ENCODE data around the gene TRIM44. TPM values are rescaled to one million over a fixed set of nuclear protein-coding genes. Genes with fewer than 3 reads are reported as not detected.

Gene TRIM44
- total RNA-seq, 3 donors from 2014 or later (not counting 1 experiment from before 2014, with no cell fraction given), result 47.0 to 62.6 (median 51.9) TPM

- peaks cover 11% of the 10 kb centered on the region for H3K4me1 ChIP-seq (ENCODE audit: control insufficient read depth, insufficient read depth, low read length)
- no peak overlapping the region for H3K4me3 ChIP-seq (ENCODE audit: low read length)
- ATAC-seq (no peak), DNase-seq (no peak)
- no peaks in the 10 kb centered on the region for H3K27me3 ChIP-seq (ENCODE audit: control insufficient read depth, insufficient read depth, low read length)
- H3K9me3 ChIP-seq (ENCODE audit: control insufficient read depth, insufficient read depth, low read length), result no peaks in the 10 kb centered on the region
- no peaks in the 10 kb centered on the region for H3K36me3 ChIP-seq (ENCODE audit: control insufficient read depth, insufficient read depth, low read length)
- TF ChIP-seq, protein P1, sequence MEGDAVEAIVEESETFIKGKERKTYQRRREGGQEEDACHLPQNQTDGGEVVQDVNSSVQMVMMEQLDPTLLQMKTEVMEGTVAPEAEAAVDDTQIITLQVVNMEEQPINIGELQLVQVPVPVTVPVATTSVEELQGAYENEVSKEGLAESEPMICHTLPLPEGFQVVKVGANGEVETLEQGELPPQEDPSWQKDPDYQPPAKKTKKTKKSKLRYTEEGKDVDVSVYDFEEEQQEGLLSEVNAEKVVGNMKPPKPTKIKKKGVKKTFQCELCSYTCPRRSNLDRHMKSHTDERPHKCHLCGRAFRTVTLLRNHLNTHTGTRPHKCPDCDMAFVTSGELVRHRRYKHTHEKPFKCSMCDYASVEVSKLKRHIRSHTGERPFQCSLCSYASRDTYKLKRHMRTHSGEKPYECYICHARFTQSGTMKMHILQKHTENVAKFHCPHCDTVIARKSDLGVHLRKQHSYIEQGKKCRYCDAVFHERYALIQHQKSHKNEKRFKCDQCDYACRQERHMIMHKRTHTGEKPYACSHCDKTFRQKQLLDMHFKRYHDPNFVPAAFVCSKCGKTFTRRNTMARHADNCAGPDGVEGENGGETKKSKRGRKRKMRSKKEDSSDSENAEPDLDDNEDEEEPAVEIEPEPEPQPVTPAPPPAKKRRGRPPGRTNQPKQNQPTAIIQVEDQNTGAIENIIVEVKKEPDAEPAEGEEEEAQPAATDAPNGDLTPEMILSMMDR (IDR thresholded peaks at IDR 0.05), result no peak
- no peaks in the 10 kb centered on the region for H3K9me3 Mint-ChIP-seq
- peaks cover 54 to 84% of the 10 kb centered on the region in 2 donors for H3K4me1 Mint-ChIP-seq
- H3K27me3 Mint-ChIP-seq (ENCODE audit: low read depth in 2 of 2), result no peaks in the 10 kb centered on the region
- H3K27ac ChIP-seq (ENCODE audit: low read length), result no peak overlapping the region
- no peak overlapping the region for H3K27ac Mint-ChIP-seq
- H3K4me3 Mint-ChIP-seq, result no peak overlapping the region
- intact Hi-C loops (cut with micrococcal nuclease), result no loop called here
- no peaks in the 10 kb centered on the region for H3K36me3 Mint-ChIP-seq
Measured at GRCh38 chr11:35786188-35786587, 123.6 kb downstream of the TRIM44 start.

DNA sequence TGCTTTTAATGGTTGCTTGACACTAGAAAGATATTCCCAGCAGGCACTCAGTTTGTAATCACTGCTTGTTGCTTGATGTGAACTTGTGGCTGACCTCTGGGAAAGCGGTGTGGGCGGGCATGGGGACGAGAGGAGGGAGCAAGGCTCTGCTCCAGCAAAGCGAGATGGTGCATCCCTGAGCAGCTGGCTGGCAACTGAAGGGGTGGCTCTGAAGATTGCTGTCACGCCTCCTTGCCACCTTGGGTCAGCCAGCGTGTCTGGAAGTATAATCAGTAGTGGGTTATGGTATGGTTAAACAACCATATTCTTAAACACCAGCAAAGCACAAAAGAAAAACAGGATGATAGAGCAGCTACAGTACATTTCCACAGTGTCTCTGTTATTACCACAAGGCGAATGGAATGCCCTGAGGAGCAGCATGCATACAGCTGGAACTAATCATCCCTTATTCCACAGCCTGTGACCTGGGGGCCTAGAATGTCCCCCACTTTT is 124.5 kb downstream of the TRIM44 start:
- intact Hi-C loops (cut with micrococcal nuclease), result no loop called here
- Mint-ChIP-seq H3K4me1 (peaks cover 53 to 82% of the 10 kb centered on the region in 2 donors), H3K9me3 (no peaks in the 10 kb centered on the region), H3K27ac (no peak overlapping the region), H3K4me3 (no peak overlapping the region), H3K27me3 (ENCODE audit: low read depth in 2 of 2) (no peaks in the 10 kb centered on the region), H3K36me3 (no peaks in the 10 kb centered on the region)
- no peaks in the 10 kb centered on the region for H3K9me3 ChIP-seq (ENCODE audit: control insufficient read depth, insufficient read depth, low read length)
- H3K27me3 ChIP-seq (ENCODE audit: control insufficient read depth, insufficient read depth, low read length), result no peaks in the 10 kb centered on the region
- H3K27ac ChIP-seq (ENCODE audit: low read length), result no peak overlapping the region
- 96% methylated on average over 6 of the region's 7 CpGs for WGBS (ENCODE audit: insufficient coverage)
- H3K4me1 ChIP-seq (ENCODE audit: control insufficient read depth, insufficient read depth, low read length), result peaks cover 11% of the 10 kb centered on the region
- no peak for DNase-seq
- H3K36me3 ChIP-seq (ENCODE audit: control insufficient read depth, insufficient read depth, low read length), result no peaks in the 10 kb centered on the region
- H3K4me3 ChIP-seq (ENCODE audit: low read length), result no peak overlapping the region
- TF ChIP-seq, protein P1 (IDR thresholded peaks at IDR 0.05), result no peak
- ATAC-seq, result no peak

DNA sequence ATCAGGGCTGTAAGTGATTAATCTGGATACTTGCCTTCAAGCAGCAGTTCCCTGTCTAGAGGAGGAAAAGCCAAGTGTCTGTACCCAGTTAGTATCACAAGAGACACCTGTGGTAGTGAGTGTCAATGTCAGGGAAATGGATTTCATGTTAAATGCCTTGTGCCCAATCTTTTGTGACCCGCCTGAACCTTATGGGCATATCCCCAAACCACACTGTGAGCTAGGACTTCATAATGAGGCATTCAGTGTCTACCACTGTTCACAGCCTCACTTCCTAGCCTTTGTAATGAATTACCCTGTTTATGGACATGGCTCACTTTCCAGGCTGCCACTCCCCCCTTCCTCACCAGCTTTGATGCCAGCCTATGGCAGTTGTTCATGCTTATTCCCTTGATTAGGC is 125.1 kb downstream of the TRIM44 start:
- Histone ChIP-seq H3K9me3 (ENCODE audit: control insufficient read depth, insufficient read depth, low read length) (no peaks in the 10 kb centered on the region), H3K4me1 (ENCODE audit: control insufficient read depth, insufficient read depth, low read length) (peaks cover 11% of the 10 kb centered on the region), H3K4me3 (ENCODE audit: low read length) (no peak overlapping the region), H3K27ac (ENCODE audit: low read length) (no peak overlapping the region), H3K27me3 (ENCODE audit: control insufficient read depth, insufficient read depth, low read length) (no peaks in the 10 kb centered on the region), H3K36me3 (ENCODE audit: control insufficient read depth, insufficient read depth, low read length) (no peaks in the 10 kb centered on the region)
- DNase-seq (no peak), ATAC-seq (no peak)
- no peaks in the 10 kb centered on the region for H3K36me3 Mint-ChIP-seq
- 100% methylated on average over 1 of the region's 1 CpG for WGBS (ENCODE audit: insufficient coverage)
- H3K4me1 Mint-ChIP-seq, result peaks cover 53 to 76% of the 10 kb centered on the region in 2 donors
- peak overlapping the region in 1 of 2 donors; percentile 7 for H3K27ac Mint-ChIP-seq
- no peak overlapping the region for H3K4me3 Mint-ChIP-seq
- H3K9me3 Mint-ChIP-seq, result no peaks in the 10 kb centered on the region
- H3K27me3 Mint-ChIP-seq (ENCODE audit: low read depth in 2 of 2), result no peaks in the 10 kb centered on the region
- intact Hi-C loops (cut with micrococcal nuclease), result no loop called here
- TF ChIP-seq, protein P1 (IDR thresholded peaks at IDR 0.05), result no peak
